GM12891 (cell line): ENCODE results near the gene HECTD4.

Experiments
- POLR2A ChIP-seq: IDR thresholded peaks from 2 replicates; pipeline ENCODE4 v1.6.1; 2011; ENCODE audit warnings: low read depth, low read length, control low read depth
- POLR2AphosphoS5 ChIP-seq: IDR thresholded peaks from 2 replicates; pipeline ENCODE4 v1.6.1; 2011; ENCODE audit warnings: low read depth, low read length, control low read depth
- TAF1 ChIP-seq: IDR thresholded peaks from 2 replicates; pipeline ENCODE4 v1.6.1; 2011; ENCODE audit warnings: low read depth, low read length, control low read depth

GRCh38 chr12:112285600-112286401, 96.4 kb downstream of the HECTD4 start:
- TF ChIP-seq POLR2A, result no peak
- TF ChIP-seq TAF1, result no peak
- TF ChIP-seq POLR2AphosphoS5, result no peak
